ENCODE data around the gene TTF1.

The TTF1 gene

DNA sequence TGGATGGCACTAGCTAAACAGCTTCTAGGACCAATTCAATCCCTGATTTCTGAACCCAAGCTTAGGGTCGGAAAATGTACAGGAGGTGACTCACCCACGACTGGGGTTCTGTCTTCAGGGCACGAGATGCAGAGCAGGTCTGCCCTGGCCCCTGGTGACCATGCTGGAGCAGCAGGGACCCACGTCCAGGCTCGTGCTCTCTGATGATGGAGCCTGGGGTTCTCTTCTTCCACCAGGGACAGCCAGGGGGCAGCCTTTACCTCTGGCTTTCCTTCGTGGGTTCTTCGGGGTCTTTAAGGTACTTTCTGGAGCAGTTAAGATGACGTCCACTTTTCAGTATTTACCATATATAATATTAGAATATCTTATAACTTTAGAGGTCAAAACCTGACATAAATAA, 5.4 kb upstream of the TTF1 start:
- H3K4me3 ChIP-seq (ENCODE audit: low read depth, low read length): no peak overlapping the region
- TF ChIP-seq, protein P1, sequence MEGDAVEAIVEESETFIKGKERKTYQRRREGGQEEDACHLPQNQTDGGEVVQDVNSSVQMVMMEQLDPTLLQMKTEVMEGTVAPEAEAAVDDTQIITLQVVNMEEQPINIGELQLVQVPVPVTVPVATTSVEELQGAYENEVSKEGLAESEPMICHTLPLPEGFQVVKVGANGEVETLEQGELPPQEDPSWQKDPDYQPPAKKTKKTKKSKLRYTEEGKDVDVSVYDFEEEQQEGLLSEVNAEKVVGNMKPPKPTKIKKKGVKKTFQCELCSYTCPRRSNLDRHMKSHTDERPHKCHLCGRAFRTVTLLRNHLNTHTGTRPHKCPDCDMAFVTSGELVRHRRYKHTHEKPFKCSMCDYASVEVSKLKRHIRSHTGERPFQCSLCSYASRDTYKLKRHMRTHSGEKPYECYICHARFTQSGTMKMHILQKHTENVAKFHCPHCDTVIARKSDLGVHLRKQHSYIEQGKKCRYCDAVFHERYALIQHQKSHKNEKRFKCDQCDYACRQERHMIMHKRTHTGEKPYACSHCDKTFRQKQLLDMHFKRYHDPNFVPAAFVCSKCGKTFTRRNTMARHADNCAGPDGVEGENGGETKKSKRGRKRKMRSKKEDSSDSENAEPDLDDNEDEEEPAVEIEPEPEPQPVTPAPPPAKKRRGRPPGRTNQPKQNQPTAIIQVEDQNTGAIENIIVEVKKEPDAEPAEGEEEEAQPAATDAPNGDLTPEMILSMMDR (IDR thresholded peaks at IDR 0.05; ENCODE audit: low read depth, low read length): peak; percentile 63

DNA sequence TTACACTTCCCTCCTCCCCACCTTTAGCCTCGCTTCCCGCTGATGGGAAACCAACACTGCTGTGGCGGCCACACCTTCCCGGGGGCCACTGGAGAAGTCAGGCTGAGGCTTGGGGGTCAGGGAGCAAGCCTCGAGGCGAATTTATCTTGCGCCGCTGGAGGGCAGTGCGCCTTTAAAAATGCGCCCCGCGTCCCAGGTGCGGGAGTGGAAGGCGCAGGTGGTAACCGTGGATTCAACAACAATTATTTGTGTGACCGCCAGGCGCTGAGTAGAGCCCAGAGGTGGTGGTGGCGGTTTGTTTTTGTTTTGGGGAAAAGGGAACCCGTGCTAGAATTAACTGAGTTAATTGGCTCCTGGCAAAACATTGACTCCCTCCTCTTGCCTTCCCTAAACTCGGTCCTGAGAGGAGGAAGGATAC, 4.5 kb upstream of the TTF1 start:
- no peak overlapping the region for H3K4me3 ChIP-seq (ENCODE audit: low read depth, low read length)
- TF ChIP-seq, protein P1 (IDR thresholded peaks at IDR 0.05; ENCODE audit: low read depth, low read length): peak; percentile 26; the same call in 1 of the 2 replicates

DNA sequence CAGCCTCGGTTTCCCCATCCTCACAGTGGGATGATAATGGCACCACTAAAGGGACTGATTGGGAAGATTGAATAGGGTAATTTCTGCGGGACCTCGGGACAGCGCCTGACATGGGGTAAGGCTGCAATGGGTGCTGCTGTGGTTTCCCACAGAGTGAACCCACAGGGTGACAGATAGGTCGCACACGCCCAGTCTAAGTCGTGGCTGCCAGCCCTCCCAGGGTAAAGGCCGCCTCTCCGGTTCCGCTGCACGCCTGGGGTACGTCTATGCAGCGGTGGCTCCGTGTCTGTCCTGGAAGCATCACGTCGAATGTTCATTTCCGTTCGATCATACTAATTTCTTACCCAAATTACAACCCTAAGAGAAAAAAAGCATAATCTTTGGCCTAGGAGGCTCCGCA, 4.0 kb upstream of the TTF1 start:
- TF ChIP-seq, protein P1 (IDR thresholded peaks at IDR 0.05; ENCODE audit: low read depth, low read length): no peak
- peak overlapping the region; percentile 57 for H3K4me3 ChIP-seq (ENCODE audit: low read depth, low read length)

DNA sequence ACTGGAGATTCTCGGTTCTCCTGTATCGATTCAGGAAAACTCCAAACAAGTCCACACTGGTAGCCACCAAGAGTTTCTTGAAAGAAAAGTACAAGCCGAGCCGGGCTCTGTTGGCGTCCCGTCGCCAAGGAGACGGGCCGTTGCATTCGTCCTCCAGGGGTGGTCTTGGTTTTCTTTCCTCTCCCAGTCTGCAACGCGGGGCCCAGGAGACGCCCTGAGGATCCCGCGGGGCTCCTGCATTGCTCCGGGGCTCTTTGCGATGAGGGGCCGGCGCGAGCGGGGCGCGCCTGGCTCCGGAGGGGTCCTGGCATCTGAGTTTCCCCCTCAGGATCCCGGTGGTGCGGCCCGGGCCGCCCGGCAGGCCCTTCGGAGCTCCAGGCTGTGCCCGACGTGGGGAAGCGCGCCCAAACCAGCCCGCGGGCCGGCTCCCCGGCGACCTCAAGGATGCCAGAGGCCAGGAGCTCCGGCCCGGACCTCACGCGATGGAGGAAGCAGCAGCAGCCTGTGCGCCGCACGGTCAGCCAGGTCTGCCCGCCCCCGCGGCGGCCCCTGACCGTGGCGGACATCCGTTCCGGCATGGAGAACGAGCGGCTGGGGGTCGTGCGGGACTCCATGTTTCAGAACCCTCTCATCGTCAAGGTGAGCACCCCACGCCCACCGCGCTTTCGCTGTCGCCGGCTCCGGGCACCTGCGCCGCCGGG, 3.3 kb upstream of the TTF1 start, which contains the start of gene CFAP77:
Gene CFAP77 (plus strand): TSS at position 384 of the 701 bp plus-strand sequence. CDS start 61 bp downstream, at position 445.
- TF ChIP-seq, protein P1 (IDR thresholded peaks at IDR 0.05; ENCODE audit: low read depth, low read length): no peak
- H3K4me3 ChIP-seq (ENCODE audit: low read depth, low read length): peak within 1 kb of the TSS; percentile 57

DNA sequence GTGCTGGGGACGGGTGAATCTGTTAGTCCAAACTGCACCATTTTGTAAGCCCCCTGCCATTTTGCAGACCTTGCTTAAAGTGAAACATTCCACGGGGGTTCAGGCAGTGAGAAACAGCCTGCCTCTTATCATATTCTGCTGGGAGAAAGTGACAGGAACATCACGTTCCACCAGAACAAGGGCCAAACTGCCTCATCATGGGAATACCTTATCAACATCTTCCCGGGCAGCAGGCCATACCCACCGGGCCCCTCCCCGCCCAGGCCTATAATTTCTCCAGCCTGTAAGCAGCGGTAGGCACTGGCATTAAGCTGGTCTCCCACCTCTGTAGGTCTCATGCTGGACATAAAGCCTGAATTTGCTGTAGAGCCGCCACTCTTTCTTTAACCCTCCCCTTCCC, 1.9 kb upstream of the TTF1 start:
- no peak overlapping the region for H3K4me3 ChIP-seq (ENCODE audit: low read depth, low read length)
- TF ChIP-seq, protein P1 (IDR thresholded peaks at IDR 0.05; ENCODE audit: low read depth, low read length): no peak

DNA sequence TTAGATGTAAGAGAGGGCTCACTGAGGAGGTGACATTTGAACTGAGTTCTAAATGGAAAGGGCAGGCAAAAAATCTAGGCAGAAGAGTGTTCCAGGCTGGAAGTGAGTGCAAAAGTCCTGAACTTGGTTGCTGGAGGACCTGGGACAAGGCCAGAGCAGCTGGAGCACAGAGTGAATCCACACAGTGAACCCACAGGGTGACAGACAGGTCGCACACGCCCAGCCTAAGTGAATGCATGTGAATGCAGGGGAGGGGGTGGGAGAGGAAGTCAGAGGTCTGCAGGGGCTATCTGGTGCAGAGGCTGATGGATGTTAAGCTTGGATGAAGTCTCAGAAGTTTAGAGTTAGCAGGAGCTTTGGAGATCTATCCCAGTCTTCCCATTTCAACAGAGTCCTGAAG, 556 bp upstream of the TTF1 start:
- peak overlapping the region; percentile 78; the same call in 1 of the 2 replicates for H3K4me3 ChIP-seq (ENCODE audit: low read depth, low read length)
- TF ChIP-seq, protein P1 (IDR thresholded peaks at IDR 0.05; ENCODE audit: low read depth, low read length): no peak

DNA sequence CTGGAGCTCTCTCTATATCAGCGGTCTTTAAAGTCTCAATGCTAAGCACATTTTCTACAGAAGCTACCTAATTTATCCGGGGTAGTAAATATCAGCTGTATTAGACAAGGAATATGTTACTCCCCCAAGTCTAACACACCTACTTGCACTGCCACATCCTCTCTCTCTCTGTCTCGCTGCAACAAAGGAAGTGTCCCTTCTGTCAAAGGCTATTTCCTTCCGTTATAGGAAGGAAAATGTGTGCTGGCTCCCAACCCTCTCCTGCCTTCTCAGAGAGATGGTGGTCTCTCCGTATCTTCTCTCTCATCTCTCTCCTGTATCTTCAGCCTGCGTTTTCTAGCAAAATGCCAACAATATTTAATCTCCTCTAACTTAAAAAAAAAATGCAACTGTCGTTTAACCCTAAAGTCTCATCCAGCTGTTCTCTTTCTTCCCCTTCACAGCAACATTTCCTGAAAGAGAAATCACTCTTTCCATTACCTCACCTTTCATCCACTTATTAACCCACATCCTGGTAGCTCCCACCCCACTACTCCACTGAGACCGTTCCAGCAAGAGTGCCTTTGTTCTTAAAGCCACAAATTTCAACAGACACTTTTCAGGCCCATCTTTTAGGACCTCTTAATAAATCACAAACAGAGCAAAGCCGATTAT, 2.3 kb downstream of the TTF1 start:
- TF ChIP-seq, protein P1 (IDR thresholded peaks at IDR 0.05; ENCODE audit: low read depth, low read length): no peak
- H3K4me3 ChIP-seq (ENCODE audit: low read depth, low read length): no peak overlapping the region
